ENCODE measurements around the gene DNAAF2. TPM values are rescaled to one million over a fixed set of nuclear protein-coding genes. Genes with fewer than 3 reads are reported as not detected.

Gene DNAAF2
- total RNA-seq, 1 experiment from 2014 or later = 23.1 TPM

DNA sequence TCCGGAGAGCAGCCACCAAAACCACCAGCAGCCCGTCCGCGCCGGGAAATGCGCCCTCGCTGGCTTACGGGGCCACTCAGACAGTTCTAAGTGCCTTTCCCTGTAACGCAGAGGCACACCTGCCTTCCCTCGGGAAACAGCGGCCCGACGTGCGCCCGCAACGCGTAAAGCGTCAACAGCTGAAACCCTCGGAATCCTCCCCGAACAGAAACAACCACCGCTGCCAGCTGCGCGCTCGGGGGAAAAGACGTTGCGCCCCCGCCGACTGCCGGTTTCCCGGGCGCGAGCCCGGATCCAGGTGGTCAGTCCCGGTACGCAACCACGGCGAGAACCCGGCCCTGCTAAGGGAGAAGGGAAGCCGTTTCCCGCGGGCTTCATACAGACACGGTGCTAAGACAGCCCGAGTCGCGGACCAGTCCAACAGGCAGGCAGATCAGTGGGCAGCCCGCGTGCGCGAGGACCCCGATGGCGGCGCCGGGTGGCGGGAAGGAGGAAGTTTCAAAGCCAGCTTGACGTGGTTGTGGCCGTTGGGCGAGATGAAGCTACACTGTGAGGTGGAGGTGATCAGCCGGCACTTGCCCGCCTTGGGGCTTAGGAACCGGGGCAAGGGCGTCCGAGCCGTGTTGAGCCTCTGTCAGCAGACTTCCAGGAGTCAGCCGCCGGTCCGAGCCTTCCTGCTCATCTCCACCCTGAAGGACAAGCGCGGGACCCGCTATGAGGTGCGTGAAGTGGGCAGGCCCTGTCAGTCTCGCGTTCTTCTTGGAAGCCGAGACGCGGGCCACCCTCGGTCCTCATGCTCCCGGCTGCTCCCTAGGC lies 36.4 kb downstream of the DNAAF2 start, which contains the start of gene LRR1:
Gene LRR1, plus strand, starts transcription at position 456 of the 816 bp plus-strand sequence. Its CDS starts 81 bp downstream, at position 537.
- Histone ChIP-seq H3K4me1 (ENCODE audit: low read length) (peaks cover 49% of the 10 kb centered on the region), H3K9ac (ENCODE audit: low read length) (peak within 1 kb of the TSS; percentile 93), H3K9me3 (ENCODE audit: low read length) (no peaks in the 10 kb centered on the region), H3K36me3 (ENCODE audit: insufficient read depth, low read length) (peaks cover 17% of the 10 kb centered on the region), H4K20me1 (ENCODE audit: insufficient read depth, low read depth, low read length) (no peaks in the 10 kb centered on the region), H3K27me3 (ENCODE audit: low read length) (no peaks in the 10 kb centered on the region), H3K9me2 (replicated peaks; ENCODE audit: insufficient read depth, low read length) (no peaks in the 10 kb centered on the region), H3K4me3 (ENCODE audit: low read length) (peak within 1 kb of the TSS; percentile 80), H3K4me2 (ENCODE audit: low read depth, low read length, poor library complexity, severe bottlenecking) (peak within 1 kb of the TSS; percentile 96), H2AFZ (ENCODE audit: low read length) (peak within 1 kb of the TSS; percentile 33), H3K27ac (ENCODE audit: low read length) (peak within 1 kb of the TSS; percentile 80), H3K79me2 (ENCODE audit: low read length) (peaks cover 55% of the 10 kb centered on the region)
- DNase-seq = peak; percentile 95

DNA sequence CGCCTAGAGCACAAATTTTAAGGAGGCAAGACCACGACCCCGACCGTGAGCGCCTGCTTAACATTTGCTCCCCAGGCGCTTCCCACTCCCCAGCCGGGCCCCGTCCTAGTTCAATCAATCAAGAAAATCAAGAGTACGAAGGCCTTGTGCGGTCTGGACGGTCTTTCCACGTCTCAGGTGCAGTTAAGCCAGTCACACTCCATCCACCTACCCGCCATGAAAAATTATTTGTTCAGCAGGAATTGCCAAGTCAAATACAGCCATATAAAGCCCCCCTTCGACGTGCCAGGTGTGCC lies 36.9 kb downstream of the DNAAF2 start:
- H3K4me1 ChIP-seq (ENCODE audit: low read length) = peaks cover 54% of the 10 kb centered on the region
- H3K9ac ChIP-seq (ENCODE audit: low read length) = peak overlapping the region; percentile 93
- no peaks in the 10 kb centered on the region for H4K20me1 ChIP-seq (ENCODE audit: insufficient read depth, low read depth, low read length)
- peak overlapping the region; percentile 96 for H3K4me2 ChIP-seq (ENCODE audit: low read depth, low read length, poor library complexity, severe bottlenecking)
- H3K9me3 ChIP-seq (ENCODE audit: low read length) = no peaks in the 10 kb centered on the region
- peaks cover 52% of the 10 kb centered on the region for H3K79me2 ChIP-seq (ENCODE audit: low read length)
- peak overlapping the region; percentile 80 for H3K4me3 ChIP-seq (ENCODE audit: low read length)
- peak overlapping the region; percentile 33 for H2AFZ ChIP-seq (ENCODE audit: low read length)
- H3K9me2 ChIP-seq (replicated peaks; ENCODE audit: insufficient read depth, low read length) = no peaks in the 10 kb centered on the region
- H3K36me3 ChIP-seq (ENCODE audit: insufficient read depth, low read length) = peaks cover 15% of the 10 kb centered on the region
- peak overlapping the region; percentile 80 for H3K27ac ChIP-seq (ENCODE audit: low read length)
- no peaks in the 10 kb centered on the region for H3K27me3 ChIP-seq (ENCODE audit: low read length)
- DNase-seq = no peak

GRCh38 chr14:49594347-49595091 lies 40.5 kb downstream of the DNAAF2 start:
- Histone ChIP-seq H3K4me2 (ENCODE audit: low read depth, low read length, poor library complexity, severe bottlenecking) (peak overlapping the region; percentile 60), H3K27me3 (ENCODE audit: low read length) (no peaks in the 10 kb centered on the region), H3K4me3 (ENCODE audit: low read length) (peak overlapping the region; percentile 31), H3K4me1 (ENCODE audit: low read length) (peaks cover 49% of the 10 kb centered on the region), H3K9me2 (replicated peaks; ENCODE audit: insufficient read depth, low read length) (no peaks in the 10 kb centered on the region), H3K36me3 (ENCODE audit: insufficient read depth, low read length) (no peaks in the 10 kb centered on the region), H3K9ac (ENCODE audit: low read length) (peak overlapping the region; percentile 45), H3K27ac (ENCODE audit: low read length) (peak overlapping the region; percentile 87), H2AFZ (ENCODE audit: low read length) (no peak overlapping the region; the same call in 1 of the 2 replicates), H4K20me1 (ENCODE audit: insufficient read depth, low read depth, low read length) (no peaks in the 10 kb centered on the region), H3K9me3 (ENCODE audit: low read length) (no peaks in the 10 kb centered on the region), H3K79me2 (ENCODE audit: low read length) (peaks cover 20% of the 10 kb centered on the region)
- DNase-seq = peak; percentile 87

DNA sequence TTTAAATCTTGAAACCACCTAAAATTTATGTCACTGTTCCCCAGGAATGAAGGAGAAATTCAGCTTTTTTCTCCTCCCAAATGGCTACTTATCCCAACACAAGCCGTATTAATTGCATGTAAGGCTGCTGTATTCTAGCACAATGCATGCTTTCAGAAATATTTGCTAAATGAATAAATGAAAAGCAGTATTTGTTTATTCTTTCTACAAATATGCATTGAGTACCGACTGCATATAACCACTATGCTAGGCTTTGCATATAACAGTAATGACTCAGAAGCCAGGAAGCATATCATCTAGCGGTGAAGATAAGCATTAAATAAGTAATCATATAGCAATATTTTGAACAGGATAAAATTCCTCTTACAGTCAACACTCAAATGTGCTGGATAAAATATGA lies 42.0 kb downstream of the DNAAF2 start:
- H2AFZ ChIP-seq (ENCODE audit: low read length) = no peak overlapping the region; the same call in 1 of the 2 replicates
- H3K9ac ChIP-seq (ENCODE audit: low read length) = peak overlapping the region; percentile 31; the same call in 1 of the 2 replicates
- H3K4me2 ChIP-seq (ENCODE audit: low read depth, low read length, poor library complexity, severe bottlenecking) = peak overlapping the region; percentile 60
- peak; percentile 76 for DNase-seq
- peak overlapping the region; percentile 42; the same call in 1 of the 2 replicates for H3K4me3 ChIP-seq (ENCODE audit: low read length)
- no peaks in the 10 kb centered on the region for H4K20me1 ChIP-seq (ENCODE audit: insufficient read depth, low read depth, low read length)
- H3K27ac ChIP-seq (ENCODE audit: low read length) = peak overlapping the region; percentile 87
- H3K9me3 ChIP-seq (ENCODE audit: low read length) = no peaks in the 10 kb centered on the region
- no peaks in the 10 kb centered on the region for H3K27me3 ChIP-seq (ENCODE audit: low read length)
- peaks cover 5% of the 10 kb centered on the region for H3K79me2 ChIP-seq (ENCODE audit: low read length)
- peaks cover 49% of the 10 kb centered on the region for H3K4me1 ChIP-seq (ENCODE audit: low read length)
- H3K36me3 ChIP-seq (ENCODE audit: insufficient read depth, low read length) = no peaks in the 10 kb centered on the region
- H3K9me2 ChIP-seq (replicated peaks; ENCODE audit: insufficient read depth, low read length) = no peaks in the 10 kb centered on the region

DNA sequence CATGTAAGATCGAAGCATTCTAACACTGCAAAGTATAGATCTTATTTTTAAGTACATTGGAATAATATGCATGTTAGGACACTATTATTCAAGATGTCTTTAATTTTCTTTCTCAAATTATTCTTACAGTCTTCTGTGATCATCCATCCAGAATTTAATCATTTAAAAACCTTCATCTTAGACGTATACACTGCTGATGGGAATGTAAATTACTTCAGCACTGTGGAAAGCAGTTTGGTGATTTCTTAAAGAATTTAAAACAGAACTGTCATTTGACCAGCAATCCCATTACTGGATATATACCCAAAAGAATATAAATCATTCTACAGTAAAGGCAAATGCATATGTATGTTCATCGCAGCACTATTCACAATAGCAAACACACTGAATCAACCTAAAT lies 45.7 kb downstream of the DNAAF2 start:
- no peak overlapping the region for H3K27ac ChIP-seq (ENCODE audit: low read length)
- H3K27me3 ChIP-seq (ENCODE audit: low read length) = no peaks in the 10 kb centered on the region
- no peak overlapping the region for H3K4me3 ChIP-seq (ENCODE audit: low read length)
- DNase-seq = no peak
- H3K4me2 ChIP-seq (ENCODE audit: low read depth, low read length, poor library complexity, severe bottlenecking) = no peak overlapping the region
- H3K79me2 ChIP-seq (ENCODE audit: low read length) = peaks cover 18% of the 10 kb centered on the region
- H4K20me1 ChIP-seq (ENCODE audit: insufficient read depth, low read depth, low read length) = peaks cover 15% of the 10 kb centered on the region
- peaks cover 14% of the 10 kb centered on the region for H3K36me3 ChIP-seq (ENCODE audit: insufficient read depth, low read length)
- peaks cover 30% of the 10 kb centered on the region for H3K4me1 ChIP-seq (ENCODE audit: low read length)
- no peak overlapping the region for H2AFZ ChIP-seq (ENCODE audit: low read length)
- H3K9me2 ChIP-seq (replicated peaks; ENCODE audit: insufficient read depth, low read length) = no peaks in the 10 kb centered on the region
- no peaks in the 10 kb centered on the region for H3K9me3 ChIP-seq (ENCODE audit: low read length)
- H3K9ac ChIP-seq (ENCODE audit: low read length) = no peak overlapping the region

DNA sequence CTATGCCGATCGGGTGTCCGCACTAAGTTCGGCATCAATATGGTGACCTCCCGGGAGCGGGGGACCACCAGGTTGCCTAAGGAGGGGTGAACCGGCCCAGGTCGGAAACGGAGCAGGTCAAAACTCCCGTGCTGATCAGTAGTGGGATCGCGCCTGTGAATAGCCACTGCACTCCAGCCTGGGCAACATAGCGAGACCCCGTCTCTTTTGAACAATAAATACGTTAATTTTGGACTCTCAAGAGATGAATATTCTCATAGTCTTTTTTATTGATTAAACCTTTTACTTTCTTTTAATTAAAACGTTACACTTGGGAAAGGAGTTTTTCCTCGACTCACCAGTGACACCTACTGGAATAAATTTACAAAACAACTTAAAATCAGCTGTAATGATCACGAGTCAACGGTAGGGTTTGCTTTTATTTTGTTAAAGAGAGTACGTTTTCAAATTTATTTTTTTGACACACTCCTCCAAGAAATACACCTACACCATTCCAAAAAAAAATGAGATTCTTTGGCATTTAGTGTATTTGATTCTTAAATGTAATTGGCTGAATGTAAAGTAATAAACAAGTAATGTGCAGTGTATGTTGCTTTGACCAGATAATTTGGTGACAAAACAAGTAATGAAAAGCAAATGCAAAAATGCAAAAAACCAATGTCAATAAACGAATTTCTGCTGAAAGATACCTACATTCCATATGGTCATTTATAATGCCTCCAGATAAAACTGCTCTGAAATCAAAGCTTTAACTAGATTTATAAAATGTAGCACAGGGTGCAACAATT lies 48.2 kb downstream of the DNAAF2 start:
- Histone ChIP-seq H3K36me3 (ENCODE audit: insufficient read depth, low read length) (peaks cover 35% of the 10 kb centered on the region), H3K9ac (ENCODE audit: low read length) (peak overlapping the region; percentile 96), H3K79me2 (ENCODE audit: low read length) (peaks cover 43% of the 10 kb centered on the region), H2AFZ (ENCODE audit: low read length) (peak overlapping the region; percentile 38), H3K4me3 (ENCODE audit: low read length) (peak overlapping the region; percentile 95), H4K20me1 (ENCODE audit: insufficient read depth, low read depth, low read length) (peaks cover 33% of the 10 kb centered on the region), H3K9me2 (replicated peaks; ENCODE audit: insufficient read depth, low read length) (no peaks in the 10 kb centered on the region), H3K27me3 (ENCODE audit: low read length) (no peaks in the 10 kb centered on the region), H3K4me1 (ENCODE audit: low read length) (peaks cover 21% of the 10 kb centered on the region), H3K4me2 (ENCODE audit: low read depth, low read length, poor library complexity, severe bottlenecking) (peak overlapping the region; percentile 39), H3K27ac (ENCODE audit: low read length) (peak overlapping the region; percentile 48), H3K9me3 (ENCODE audit: low read length) (no peaks in the 10 kb centered on the region)
- DNase-seq = peak; percentile 94

- Histone ChIP-seq H2AFZ (ENCODE audit: low read length) (peak within 1 kb of the TSS; percentile 38), H3K36me3 (ENCODE audit: insufficient read depth, low read length) (peaks cover 35% of the 10 kb centered on the region), H3K79me2 (ENCODE audit: low read length) (peaks cover 48% of the 10 kb centered on the region), H3K4me3 (ENCODE audit: low read length) (peak within 1 kb of the TSS; percentile 95), H3K4me1 (ENCODE audit: low read length) (peaks cover 21% of the 10 kb centered on the region), H3K9me2 (replicated peaks; ENCODE audit: insufficient read depth, low read length) (no peaks in the 10 kb centered on the region), H4K20me1 (ENCODE audit: insufficient read depth, low read depth, low read length) (peaks cover 33% of the 10 kb centered on the region), H3K4me2 (ENCODE audit: low read depth, low read length, poor library complexity, severe bottlenecking) (peak within 1 kb of the TSS; percentile 87), H3K9ac (ENCODE audit: low read length) (peak within 1 kb of the TSS; percentile 96), H3K27me3 (ENCODE audit: low read length) (no peaks in the 10 kb centered on the region), H3K9me3 (ENCODE audit: low read length) (no peaks in the 10 kb centered on the region), H3K27ac (ENCODE audit: low read length) (peak within 1 kb of the TSS; percentile 81)
- DNase-seq = peak; percentile 100
These were observed 49.0 kb downstream of the DNAAF2 start, which contains the start of gene RPS29 for GRCh38 chr14:49585803-49586672. Gene RPS29 (minus strand): TSS chr14:49586380. CDS start chr14:49586346, 34 bp downstream.
